Activated CD8-positive, alpha-beta memory T cell treated with anti-CD3 and anti-CD28 coated beads, Interleukin-2, amount 50 U/mL, for 48 hours (primary cell): Measurements from ENCODE around the gene MROH9.

Source experiments
- DNase-seq: peaks from one replicate; pipeline ENCODE4 v3.0.0-alpha.2; 2020

The MROH9 gene

GRCh38 chr1:171082606-171083005, 147.3 kb downstream of the MROH9 start:
- no peak for DNase-seq

- DNase-seq, result no peak
These were observed 147.9 kb downstream of the MROH9 start for GRCh38 chr1:171083222-171083621.

GRCh38 chr1:171084091-171084490, 148.8 kb downstream of the MROH9 start:
- DNase-seq, result no peak

GRCh38 chr1:171084870-171085269, 149.5 kb downstream of the MROH9 start:
- DNase-seq, result no peak

GRCh38 chr1:171087896-171088295, 152.6 kb downstream of the MROH9 start:
- no peak for DNase-seq

- DNase-seq, result no peak
These were observed 155.3 kb downstream of the MROH9 start, which contains the start of gene FMO3 for GRCh38 chr1:171090604-171091003. FMO3 (plus strand) TSS chr1:171090905; CDS start chr1:171092659, 1,754 bp downstream.

GRCh38 chr1:171103862-171104261, 168.5 kb downstream of the MROH9 start:
- DNase-seq, result no peak

GRCh38 chr1:171107262-171107940, 172.1 kb downstream of the MROH9 start:
- DNase-seq, result no peak

GRCh38 chr1:171107969-171108368, 172.6 kb downstream of the MROH9 start:
- no peak for DNase-seq

- DNase-seq, result no peak
These were observed 174.6 kb downstream of the MROH9 start for GRCh38 chr1:171109966-171110365.

- no peak for DNase-seq
These were observed 175.4 kb downstream of the MROH9 start for GRCh38 chr1:171110621-171111326.

- DNase-seq, result no peak
These were observed 176.8 kb downstream of the MROH9 start for GRCh38 chr1:171112119-171112518.

GRCh38 chr1:171113382-171113781, 178.0 kb downstream of the MROH9 start:
- no peak for DNase-seq
